ENCODE results near the gene CEP104.

DNA sequence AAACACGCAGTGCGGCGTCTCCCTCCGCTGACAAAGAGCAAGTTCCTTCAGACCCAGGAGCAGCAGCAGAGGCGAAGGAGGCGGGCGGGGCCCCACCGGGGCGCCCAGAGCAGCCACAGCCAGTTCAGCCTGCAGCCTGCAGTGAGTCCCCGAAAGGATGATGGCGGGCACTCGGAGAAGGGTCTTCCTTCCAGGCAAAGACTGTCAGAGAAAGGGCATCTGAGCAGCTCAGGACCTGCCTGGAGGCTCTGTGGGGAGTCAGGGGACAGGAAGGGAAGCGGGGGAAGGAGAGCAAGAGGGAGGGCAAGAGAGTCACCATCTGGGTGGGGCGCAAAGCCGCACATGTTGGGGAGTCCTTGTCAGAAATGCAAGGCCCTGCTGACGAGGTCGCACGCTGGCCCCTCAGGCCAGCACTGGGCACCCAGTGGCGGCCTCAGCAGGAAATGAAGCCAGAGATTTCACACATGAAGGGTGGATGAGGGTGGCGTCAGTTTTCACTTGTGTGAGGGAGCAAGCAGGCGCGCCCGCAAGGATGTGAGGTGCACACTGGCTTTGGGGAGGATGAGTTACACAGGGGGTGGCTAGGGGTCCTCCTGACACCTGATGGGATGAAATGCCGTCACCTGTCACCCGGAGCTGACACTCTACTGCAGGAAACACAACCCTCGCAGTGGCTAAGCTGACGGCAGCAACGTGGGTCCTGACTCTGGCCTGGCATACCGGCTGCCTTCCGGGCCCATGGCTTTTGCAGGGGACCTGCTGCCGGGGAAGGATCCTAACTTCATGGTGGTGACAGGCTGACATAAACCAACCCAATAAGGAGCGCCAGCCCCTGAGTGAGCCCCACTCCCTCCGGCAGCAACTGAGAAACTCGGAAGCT is 67.3 kb downstream of the CEP104 start:
- TF ChIP-seq, protein P1, sequence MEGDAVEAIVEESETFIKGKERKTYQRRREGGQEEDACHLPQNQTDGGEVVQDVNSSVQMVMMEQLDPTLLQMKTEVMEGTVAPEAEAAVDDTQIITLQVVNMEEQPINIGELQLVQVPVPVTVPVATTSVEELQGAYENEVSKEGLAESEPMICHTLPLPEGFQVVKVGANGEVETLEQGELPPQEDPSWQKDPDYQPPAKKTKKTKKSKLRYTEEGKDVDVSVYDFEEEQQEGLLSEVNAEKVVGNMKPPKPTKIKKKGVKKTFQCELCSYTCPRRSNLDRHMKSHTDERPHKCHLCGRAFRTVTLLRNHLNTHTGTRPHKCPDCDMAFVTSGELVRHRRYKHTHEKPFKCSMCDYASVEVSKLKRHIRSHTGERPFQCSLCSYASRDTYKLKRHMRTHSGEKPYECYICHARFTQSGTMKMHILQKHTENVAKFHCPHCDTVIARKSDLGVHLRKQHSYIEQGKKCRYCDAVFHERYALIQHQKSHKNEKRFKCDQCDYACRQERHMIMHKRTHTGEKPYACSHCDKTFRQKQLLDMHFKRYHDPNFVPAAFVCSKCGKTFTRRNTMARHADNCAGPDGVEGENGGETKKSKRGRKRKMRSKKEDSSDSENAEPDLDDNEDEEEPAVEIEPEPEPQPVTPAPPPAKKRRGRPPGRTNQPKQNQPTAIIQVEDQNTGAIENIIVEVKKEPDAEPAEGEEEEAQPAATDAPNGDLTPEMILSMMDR (IDR thresholded peaks at IDR 0.05): no peak
- TF ChIP-seq SMC3 (IDR thresholded peaks at IDR 0.05) (no peak), ESRRA (IDR thresholded peaks at IDR 0.05; ENCODE audit: borderline replicate concordance, low read length) (no peak), RNF2 (IDR thresholded peaks at IDR 0.05; ENCODE audit: borderline replicate concordance, low read depth) (no peak), POLR2A (IDR thresholded peaks at IDR 0.05; ENCODE audit: low read length) (no peak)
